B cell (primary cell): Measurements from ENCODE around the gene DENND4C.

Source experiments
- EZH2 ChIP-seq: IDR thresholded peaks from 2 replicates; pipeline ENCODE4 v1.6.1; 2012; ENCODE audit warnings: borderline replicate concordance, low read depth, mild to moderate bottlenecking, moderate library complexity, low read length; ENCODE audit not compliant: insufficient read depth, poor library complexity, severe bottlenecking
- TF ChIP-seq, protein P1 (sequence below): fragments of 200-600 bp; IDR thresholded peaks from one replicate; pipeline ENCODE4 v1.8.0; 2022; ENCODE audit warnings: antibody characterized with exemption, mild to moderate bottlenecking

DNA sequence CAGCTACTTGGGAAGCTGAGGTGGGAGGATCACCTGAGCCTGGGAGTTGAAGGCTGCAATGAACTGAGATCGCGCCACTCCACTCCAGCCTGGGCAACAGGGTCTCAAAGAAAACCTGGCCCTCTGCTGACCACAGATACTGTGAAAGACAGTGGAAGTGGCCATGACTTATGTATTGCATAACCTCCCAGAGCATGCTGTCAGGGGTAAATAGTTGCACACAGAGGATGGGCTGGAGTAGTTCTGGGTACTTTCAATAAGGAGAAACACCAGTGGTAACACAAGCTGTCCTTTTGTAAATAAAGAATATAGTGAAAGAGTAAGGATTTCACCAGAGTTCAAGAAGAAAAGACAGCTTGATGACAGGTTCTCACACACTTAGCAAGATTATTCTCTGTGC lies 180.1 kb downstream of the DENND4C start:
- TF ChIP-seq, protein P1, sequence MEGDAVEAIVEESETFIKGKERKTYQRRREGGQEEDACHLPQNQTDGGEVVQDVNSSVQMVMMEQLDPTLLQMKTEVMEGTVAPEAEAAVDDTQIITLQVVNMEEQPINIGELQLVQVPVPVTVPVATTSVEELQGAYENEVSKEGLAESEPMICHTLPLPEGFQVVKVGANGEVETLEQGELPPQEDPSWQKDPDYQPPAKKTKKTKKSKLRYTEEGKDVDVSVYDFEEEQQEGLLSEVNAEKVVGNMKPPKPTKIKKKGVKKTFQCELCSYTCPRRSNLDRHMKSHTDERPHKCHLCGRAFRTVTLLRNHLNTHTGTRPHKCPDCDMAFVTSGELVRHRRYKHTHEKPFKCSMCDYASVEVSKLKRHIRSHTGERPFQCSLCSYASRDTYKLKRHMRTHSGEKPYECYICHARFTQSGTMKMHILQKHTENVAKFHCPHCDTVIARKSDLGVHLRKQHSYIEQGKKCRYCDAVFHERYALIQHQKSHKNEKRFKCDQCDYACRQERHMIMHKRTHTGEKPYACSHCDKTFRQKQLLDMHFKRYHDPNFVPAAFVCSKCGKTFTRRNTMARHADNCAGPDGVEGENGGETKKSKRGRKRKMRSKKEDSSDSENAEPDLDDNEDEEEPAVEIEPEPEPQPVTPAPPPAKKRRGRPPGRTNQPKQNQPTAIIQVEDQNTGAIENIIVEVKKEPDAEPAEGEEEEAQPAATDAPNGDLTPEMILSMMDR: no peak
- no peak for TF ChIP-seq EZH2
